Glutamatergic neuron (in vitro differentiated cells): ENCODE results near the gene KIAA1549. TPM values are rescaled to one million over a fixed set of nuclear protein-coding genes. Genes with fewer than 3 reads are reported as not detected.
"Not testable (repeated sequence)": the region's sequence is repeated elsewhere in the genome, so short reads cannot be mapped to it uniquely, and the experiment has no call there.

ENCODE experiments used
- DNase-seq: peaks from one replicate; pipeline ENCODE4 v3.0.0; 2022
- H3K27ac Mint-ChIP-seq: one replicate; pipeline ENCODE4 v1.8.0; 2020; ENCODE audit warnings: mild to moderate bottlenecking, mixed read lengths, inconsistent platforms; ENCODE audit not compliant: unreplicated experiment
- H3K27me3 Mint-ChIP-seq: one replicate; pipeline ENCODE4 v1.8.0; 2020; ENCODE audit warnings: mild to moderate bottlenecking, moderate library complexity, mixed read lengths, inconsistent platforms; ENCODE audit not compliant: unreplicated experiment
- H3K36me3 Mint-ChIP-seq: one replicate; pipeline ENCODE4 v1.8.0; 2020; ENCODE audit warnings: mild to moderate bottlenecking, mixed read lengths, inconsistent platforms; ENCODE audit not compliant: unreplicated experiment
- H3K4me1 Mint-ChIP-seq: one replicate; pipeline ENCODE4 v1.8.0; 2020; ENCODE audit warnings: mild to moderate bottlenecking, low read depth, mixed read lengths, inconsistent platforms; ENCODE audit not compliant: unreplicated experiment
- H3K4me3 Mint-ChIP-seq: one replicate; pipeline ENCODE4 v1.8.0; 2020; ENCODE audit warnings: mild to moderate bottlenecking, mixed read lengths, inconsistent platforms; ENCODE audit not compliant: unreplicated experiment
- H3K9me3 Mint-ChIP-seq: one replicate; pipeline ENCODE4 v1.8.0; 2020; ENCODE audit warnings: mild to moderate bottlenecking, moderate library complexity, mixed read lengths, inconsistent platforms; ENCODE audit not compliant: unreplicated experiment
- total RNA-seq: library from RNA; stranded (reverse); fragmentation: NEBNext Ultra II Directional; extraction: Animal tissue kit (Norgen Biotek cat#: 25700); gene quantifications from one replicate; pipeline ENCODE4 v1.2.1, GENCODE V29; 2021; ENCODE audit not compliant: unreplicated experiment
- TF ChIP-seq, protein P1 (sequence below): fragments of 200-600 bp; sonication (generic); IDR thresholded peaks from one replicate; pipeline ENCODE4 v1.5.0; 2021; ENCODE audit not compliant: partially characterized antibody, unreplicated experiment

KIAA1549 gene
- total RNA-seq, 1 donor from 2014 or later, result 40.2 TPM

DNA sequence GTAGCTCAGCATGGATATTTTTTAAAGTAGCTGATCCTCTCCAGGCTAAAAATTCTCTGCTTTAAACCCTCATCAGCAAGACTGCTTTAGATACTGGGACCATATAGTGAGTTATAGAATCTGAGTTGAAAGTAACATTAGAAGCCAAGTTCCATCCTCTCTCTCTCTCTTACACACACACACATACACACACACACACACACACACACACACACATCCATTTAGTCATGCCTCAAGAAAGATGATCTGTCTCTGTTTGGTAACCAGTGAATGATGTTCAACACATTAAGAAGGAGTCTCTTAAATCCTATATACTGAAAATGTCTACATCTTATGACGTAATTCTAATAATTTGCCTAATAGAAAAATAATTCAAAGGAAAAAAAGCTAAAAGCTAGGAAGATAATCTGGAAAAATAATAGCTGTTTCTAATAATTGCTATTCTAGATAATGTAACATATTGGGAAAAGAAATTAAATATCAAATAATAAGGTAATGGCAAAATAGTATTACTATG, 166.3 kb downstream of the KIAA1549 start:
- DNase-seq, result no peak
- TF ChIP-seq, protein P1, sequence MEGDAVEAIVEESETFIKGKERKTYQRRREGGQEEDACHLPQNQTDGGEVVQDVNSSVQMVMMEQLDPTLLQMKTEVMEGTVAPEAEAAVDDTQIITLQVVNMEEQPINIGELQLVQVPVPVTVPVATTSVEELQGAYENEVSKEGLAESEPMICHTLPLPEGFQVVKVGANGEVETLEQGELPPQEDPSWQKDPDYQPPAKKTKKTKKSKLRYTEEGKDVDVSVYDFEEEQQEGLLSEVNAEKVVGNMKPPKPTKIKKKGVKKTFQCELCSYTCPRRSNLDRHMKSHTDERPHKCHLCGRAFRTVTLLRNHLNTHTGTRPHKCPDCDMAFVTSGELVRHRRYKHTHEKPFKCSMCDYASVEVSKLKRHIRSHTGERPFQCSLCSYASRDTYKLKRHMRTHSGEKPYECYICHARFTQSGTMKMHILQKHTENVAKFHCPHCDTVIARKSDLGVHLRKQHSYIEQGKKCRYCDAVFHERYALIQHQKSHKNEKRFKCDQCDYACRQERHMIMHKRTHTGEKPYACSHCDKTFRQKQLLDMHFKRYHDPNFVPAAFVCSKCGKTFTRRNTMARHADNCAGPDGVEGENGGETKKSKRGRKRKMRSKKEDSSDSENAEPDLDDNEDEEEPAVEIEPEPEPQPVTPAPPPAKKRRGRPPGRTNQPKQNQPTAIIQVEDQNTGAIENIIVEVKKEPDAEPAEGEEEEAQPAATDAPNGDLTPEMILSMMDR, result no peak
- Mint-ChIP-seq H3K9me3 (no peaks in the 10 kb centered on the region), H3K36me3 (no peaks in the 10 kb centered on the region), H3K27ac (no peak overlapping the region), H3K27me3 (no peaks in the 10 kb centered on the region), H3K4me1 (no peaks in the 10 kb centered on the region), H3K4me3 (no peak overlapping the region)

DNA sequence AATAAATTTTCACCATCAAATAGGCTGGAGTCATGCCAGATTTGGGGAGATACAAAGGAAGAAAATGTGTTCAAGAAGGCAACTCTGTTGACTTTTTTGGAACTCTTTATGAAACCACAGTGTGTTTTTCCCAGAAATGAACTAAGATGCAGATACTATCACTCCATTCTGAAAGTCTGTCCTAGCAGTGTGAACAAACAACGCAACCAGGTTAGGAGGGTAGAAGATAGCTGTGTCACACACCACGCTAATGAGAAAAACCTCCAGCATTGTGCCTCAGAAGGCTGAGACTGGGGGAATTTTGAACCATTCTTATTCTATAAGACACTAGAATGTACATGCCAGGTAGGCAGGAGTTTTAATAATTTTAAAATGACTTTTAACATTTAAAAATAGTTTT, 167.2 kb downstream of the KIAA1549 start:
- no peaks in the 10 kb centered on the region for H3K9me3 Mint-ChIP-seq
- no peaks in the 10 kb centered on the region for H3K36me3 Mint-ChIP-seq
- no peak for DNase-seq
- no peaks in the 10 kb centered on the region for H3K27me3 Mint-ChIP-seq
- H3K4me1 Mint-ChIP-seq, result no peaks in the 10 kb centered on the region
- no peak overlapping the region for H3K4me3 Mint-ChIP-seq
- H3K27ac Mint-ChIP-seq, result no peak overlapping the region
- TF ChIP-seq, protein P1, result no peak

DNA sequence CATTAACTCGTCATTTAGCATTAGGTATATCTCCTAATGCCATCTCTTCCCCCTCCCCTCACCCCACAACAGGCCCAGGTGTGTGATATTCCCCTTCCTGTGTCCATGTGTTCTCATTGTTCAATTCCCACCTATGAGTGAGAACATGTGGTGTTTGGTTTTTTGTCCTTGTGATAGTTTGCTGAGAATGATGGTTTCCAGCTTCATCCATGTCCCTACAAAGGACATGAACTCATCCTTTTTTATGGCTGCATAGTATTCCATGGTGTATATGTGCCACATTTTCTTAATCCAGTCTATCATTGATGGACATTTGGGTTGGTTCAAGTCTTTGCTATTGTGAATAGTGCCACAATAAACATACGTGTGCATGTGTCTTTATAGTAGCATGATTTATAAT, 169.9 kb downstream of the KIAA1549 start:
- H3K27me3 Mint-ChIP-seq, H3K4me1 Mint-ChIP-seq, H3K36me3 Mint-ChIP-seq, H3K27ac Mint-ChIP-seq, DNase-seq, H3K9me3 Mint-ChIP-seq, H3K4me3 Mint-ChIP-seq: not testable (repeated sequence)

DNA sequence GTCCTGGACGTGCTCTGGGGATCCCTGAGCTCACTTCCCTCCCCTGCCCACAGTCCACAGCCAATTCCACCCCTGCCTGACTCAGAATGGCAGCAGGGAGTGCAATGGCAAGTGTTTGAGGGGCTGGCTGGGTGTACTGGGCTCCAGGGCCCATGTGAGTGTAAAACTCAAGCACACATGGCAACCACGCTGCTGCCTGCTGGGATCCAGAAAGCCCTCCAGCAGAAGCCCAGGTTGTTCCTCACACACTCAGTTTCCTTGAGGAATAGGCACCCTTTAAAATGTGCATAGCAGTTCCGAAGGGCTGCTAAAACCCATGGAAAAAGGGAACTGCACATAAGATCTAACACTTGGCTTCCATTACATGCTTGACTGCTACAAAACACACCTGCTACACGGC, 171.8 kb downstream of the KIAA1549 start:
- no peaks in the 10 kb centered on the region for H3K4me1 Mint-ChIP-seq
- TF ChIP-seq, protein P1, result no peak
- no peak overlapping the region for H3K4me3 Mint-ChIP-seq
- H3K9me3 Mint-ChIP-seq, result peaks cover 1% of the 10 kb centered on the region
- H3K27me3 Mint-ChIP-seq, result peaks cover 5% of the 10 kb centered on the region
- no peaks in the 10 kb centered on the region for H3K36me3 Mint-ChIP-seq
- no peak overlapping the region for H3K27ac Mint-ChIP-seq
- DNase-seq, result no peak

DNA sequence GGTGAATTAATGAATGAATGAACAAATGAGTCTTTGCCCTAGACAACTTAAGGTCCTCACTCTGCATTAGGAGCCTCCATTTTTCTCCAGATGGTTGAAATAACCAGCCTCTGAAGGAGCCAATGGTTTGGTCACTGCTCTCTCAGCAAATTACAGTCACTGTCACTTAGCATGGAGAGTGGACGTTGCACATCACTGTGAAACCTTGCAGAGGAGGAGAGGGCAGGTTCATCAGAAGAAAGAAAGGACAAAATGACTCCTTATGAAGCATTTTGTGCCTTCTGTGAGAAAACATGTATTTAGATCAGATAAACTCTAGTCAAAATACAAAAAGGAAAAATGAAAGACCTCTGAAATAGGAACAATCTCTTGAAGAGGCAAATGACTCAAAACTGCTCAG, 176.6 kb downstream of the KIAA1549 start:
- DNase-seq, result no peak
- Mint-ChIP-seq H3K36me3 (no peaks in the 10 kb centered on the region), H3K9me3 (peaks cover 3% of the 10 kb centered on the region), H3K4me1 (no peaks in the 10 kb centered on the region), H3K4me3 (no peak overlapping the region), H3K27me3 (peaks cover 7% of the 10 kb centered on the region), H3K27ac (no peak overlapping the region)
- TF ChIP-seq, protein P1, result no peak
